Erythroblast (primary cell): ENCODE data around the gene PACRGL.

Experiments
- GATA1 ChIP-seq: IDR thresholded peaks from 2 replicates; pipeline ENCODE4 v1.6.1; 2011; ENCODE audit warnings: low read depth, mild to moderate bottlenecking, control low read depth, low read length, moderate library complexity
- POLR2A ChIP-seq: IDR thresholded peaks from 2 replicates; pipeline ENCODE4 v1.6.1; 2011; ENCODE audit warnings: mild to moderate bottlenecking, low read length

DNA sequence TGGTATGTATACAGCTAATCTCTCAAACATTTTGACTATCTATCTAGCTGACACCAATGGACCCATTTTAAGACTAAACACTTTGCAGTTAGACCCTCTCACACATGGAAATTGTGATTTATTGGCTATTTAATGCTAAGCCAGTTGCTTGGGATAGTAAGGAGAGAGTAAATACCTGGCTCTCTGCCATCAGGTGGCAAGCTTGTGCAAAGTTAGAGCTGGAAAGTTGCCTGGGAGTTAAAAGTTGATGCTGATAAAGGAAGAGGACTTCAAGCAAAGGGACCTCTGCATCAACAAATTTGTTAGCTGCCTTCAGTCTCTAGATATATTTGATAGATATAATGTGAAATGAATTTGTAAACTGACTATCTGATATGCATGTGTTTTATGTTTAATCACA, 61.1 kb downstream of the PACRGL start:
- TF ChIP-seq POLR2A (no peak), GATA1 (no peak)
